ENCODE data around the gene STK11. TPM values are rescaled to one million over a fixed set of nuclear protein-coding genes. Genes with fewer than 3 reads are reported as not detected.

STK11 gene
- total and polyA plus RNA-seq, 2 donors (not counting 3 experiments of a cell fraction or from before 2014, with no cell fraction given), result 39.4 to 75.4 TPM

DNA sequence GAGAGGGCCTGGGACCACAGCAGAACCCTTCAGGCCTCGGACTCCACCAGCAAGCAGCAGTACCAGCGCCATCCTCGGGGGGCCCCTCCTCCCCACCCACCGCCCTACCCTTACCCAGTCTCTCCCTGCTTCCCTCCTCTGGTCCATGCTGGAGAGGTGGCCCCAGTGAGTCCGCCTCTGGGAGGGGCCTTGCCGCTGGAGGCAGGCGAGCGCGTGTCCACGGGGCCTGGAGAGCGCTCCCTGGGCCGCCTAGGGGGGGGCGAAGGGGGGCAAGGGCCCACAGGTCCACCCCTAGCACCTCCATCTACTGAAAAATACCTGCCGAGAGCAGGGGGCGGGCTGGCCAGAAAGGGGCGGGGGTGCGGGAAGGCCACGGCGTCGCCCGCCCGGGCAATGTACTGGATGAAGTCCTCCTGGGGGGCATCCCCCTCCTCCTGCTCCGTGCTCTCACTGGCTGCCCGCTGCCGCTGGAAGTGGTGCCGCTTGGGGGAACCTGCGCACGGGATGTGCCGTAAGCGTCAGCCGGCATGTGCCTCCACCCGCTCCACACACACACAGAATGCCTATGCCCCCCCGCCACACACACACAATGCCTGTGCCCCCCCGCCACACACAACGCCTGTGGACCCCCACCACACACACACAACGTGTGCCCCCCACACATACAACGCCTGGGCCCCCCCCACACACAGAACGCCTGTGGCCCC lies 25.4 kb downstream of the STK11 start:
- no peaks in the 10 kb centered on the region for H3K79me2 ChIP-seq (ENCODE audit: control insufficient read depth, insufficient read depth, low read length)
- FAIRE-seq (no peak), DNase-seq (ENCODE audit: low read depth, low spot score) (no peak)
- dilution Hi-C loops (cut with MboI; ENCODE audit: extremely low pct_ligation_motif_present, low sequenced_read_pairs), result no loop called here
- H3K4me3 ChIP-seq (replicated peaks in 1 of 3; ENCODE audit: insufficient read depth in 1 of 3, low read depth in 1 of 3, low read length in 3 of 3), result no peak overlapping the region
- H3K27me3 ChIP-seq (ENCODE audit: control insufficient read depth in 2 of 2, insufficient read depth in 2 of 2, low read length in 2 of 2), result no peaks in the 10 kb centered on the region
- POLR2A ChIA-PET, result no interaction called here
- no TSS peak for BruUV-seq (replicated peaks)
- CTCF ChIA-PET, result no interaction called here
- H3K4me2 ChIP-seq (ENCODE audit: insufficient read depth, low read length), result no peak overlapping the region
- H3K27ac ChIP-seq (ENCODE audit: insufficient read depth, low read depth, low read length), result no peak overlapping the region
- H3K4me1 ChIP-seq (ENCODE audit: control insufficient read depth, extremely low read depth, insufficient read depth, low read length), result peaks cover 10% of the 10 kb centered on the region
- intact Hi-C loops (cut with micrococcal nuclease), result no loop called here
- peaks cover 0 to 18% of the 10 kb centered on the region in 2 experiments for H3K36me3 ChIP-seq (ENCODE audit: control insufficient read depth in 2 of 2, extremely low read depth in 1 of 2, insufficient read depth in 2 of 2, low read length in 2 of 2)
- no peaks in the 10 kb centered on the region for H3K9me1 ChIP-seq (replicated peaks; ENCODE audit: control insufficient read depth, extremely low read depth, insufficient read depth, low read length)
- no peak overlapping the region for H2AFZ ChIP-seq (ENCODE audit: low read depth, low read length)
- TF ChIP-seq EZH2 (IDR thresholded peaks at IDR 0.05; ENCODE audit: borderline replicate concordance, low read depth, low read length, severe bottlenecking), result no peak
- TF ChIP-seq GATA2 (IDR thresholded peaks at IDR 0.05; ENCODE audit: insufficient read depth, insufficient read length, low read depth, low read length), result no peak
- TF ChIP-seq FOS (IDR thresholded peaks at IDR 0.05; ENCODE audit: borderline replicate concordance, insufficient read depth, low read length), result no peak
- TF ChIP-seq, protein P1, sequence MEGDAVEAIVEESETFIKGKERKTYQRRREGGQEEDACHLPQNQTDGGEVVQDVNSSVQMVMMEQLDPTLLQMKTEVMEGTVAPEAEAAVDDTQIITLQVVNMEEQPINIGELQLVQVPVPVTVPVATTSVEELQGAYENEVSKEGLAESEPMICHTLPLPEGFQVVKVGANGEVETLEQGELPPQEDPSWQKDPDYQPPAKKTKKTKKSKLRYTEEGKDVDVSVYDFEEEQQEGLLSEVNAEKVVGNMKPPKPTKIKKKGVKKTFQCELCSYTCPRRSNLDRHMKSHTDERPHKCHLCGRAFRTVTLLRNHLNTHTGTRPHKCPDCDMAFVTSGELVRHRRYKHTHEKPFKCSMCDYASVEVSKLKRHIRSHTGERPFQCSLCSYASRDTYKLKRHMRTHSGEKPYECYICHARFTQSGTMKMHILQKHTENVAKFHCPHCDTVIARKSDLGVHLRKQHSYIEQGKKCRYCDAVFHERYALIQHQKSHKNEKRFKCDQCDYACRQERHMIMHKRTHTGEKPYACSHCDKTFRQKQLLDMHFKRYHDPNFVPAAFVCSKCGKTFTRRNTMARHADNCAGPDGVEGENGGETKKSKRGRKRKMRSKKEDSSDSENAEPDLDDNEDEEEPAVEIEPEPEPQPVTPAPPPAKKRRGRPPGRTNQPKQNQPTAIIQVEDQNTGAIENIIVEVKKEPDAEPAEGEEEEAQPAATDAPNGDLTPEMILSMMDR (IDR thresholded peaks at IDR 0.05; ENCODE audit: extremely low read depth in 1 of 2, insufficient read depth in 1 of 2, low read depth in 1 of 2, low read length in 2 of 2), result no peak
- TF ChIP-seq POLR2A (IDR thresholded peaks at IDR 0.05; ENCODE audit: low read depth, low read length), result no peak
- no peak for TF ChIP-seq MYC (IDR thresholded peaks at IDR 0.05; ENCODE audit: low read depth, low read length)
- no peak for TF ChIP-seq JUN (IDR thresholded peaks at IDR 0.05; ENCODE audit: borderline replicate concordance, insufficient read depth, insufficient read length, low read depth)
- no peak for TF ChIP-seq POLR2AphosphoS5 (IDR thresholded peaks at IDR 0.05; ENCODE audit: insufficient read depth, low read depth, low read length)
- H3K9me3 ChIP-seq (replicated peaks; ENCODE audit: control insufficient read depth, insufficient read depth, low read length), result no peaks in the 10 kb centered on the region
- H3K9ac ChIP-seq (replicated peaks; ENCODE audit: extremely low read depth, insufficient read depth, low read length), result no peak overlapping the region
- no peaks in the 10 kb centered on the region for H4K20me1 ChIP-seq (replicated peaks; ENCODE audit: control insufficient read depth, extremely low read depth, insufficient read depth, low read length)
